Thymus (tissue), 11 donors: ENCODE results near the gene ACYP1. TPM values are rescaled to one million over a fixed set of nuclear protein-coding genes. Genes with fewer than 3 reads are reported as not detected.

Experiments
- DNase-seq, 9 donors: peaks; one replicate each; pipeline ENCODE4 v3.0.0-alpha.2; 2013; ENCODE audit warnings: low spot score in 9 of 9, low read depth in 6 of 9, missing footprints in 1 of 9
- H3K27ac ChIP-seq, 2 donors: one replicate each; pipeline ENCODE4 v1.5.1; 2013; ENCODE audit warnings: control low read depth in 1 of 2, low read depth in 1 of 2, low read length in 1 of 2, mild to moderate bottlenecking in 1 of 2, moderate library complexity in 1 of 2
- H3K27me3 ChIP-seq, 2 donors: one replicate each; pipeline ENCODE4 v1.5.1; 2013; ENCODE audit warnings: low read length in 1 of 2; ENCODE audit not compliant: control insufficient read depth in 2 of 2, insufficient read depth in 1 of 2
- H3K36me3 ChIP-seq, 2 donors: one replicate each; pipeline ENCODE4 v1.5.1; 2013; ENCODE audit warnings: low read length in 1 of 2, mild to moderate bottlenecking in 1 of 2, moderate library complexity in 1 of 2; ENCODE audit not compliant: control insufficient read depth in 2 of 2, insufficient read depth in 2 of 2
- H3K4me1 ChIP-seq, 2 donors: one replicate each; pipeline ENCODE4 v1.5.1; 2013; ENCODE audit warnings: low read length in 2 of 2; ENCODE audit not compliant: control insufficient read depth in 2 of 2, insufficient read depth in 2 of 2
- H3K4me3 ChIP-seq, 2 donors: one replicate each; pipeline ENCODE4 v1.5.1; 2013; ENCODE audit warnings: low read length in 2 of 2, control low read depth in 1 of 2, mild to moderate bottlenecking in 1 of 2
- H3K9me3 ChIP-seq, 2 donors: one replicate each; pipeline ENCODE4 v1.5.1; 2013; ENCODE audit warnings: low read length in 1 of 2, mild to moderate bottlenecking in 1 of 2; ENCODE audit not compliant: control insufficient read depth in 2 of 2, insufficient read depth in 1 of 2
- WGBS: extraction: QIAGEN DNeasy Blood & Tissue Kit; methylation state at CpG from one replicate; pipeline ENCODE4 v1.1.7; 2013; 5-methylcytosine and 5-hydroxymethylcytosine counted together
- polyA plus RNA-seq: library from polyadenylated mRNA; stranded (reverse); fragments of 200-250 nt; gene quantifications from one replicate; pipeline ENCODE4 v1.2.3, GENCODE V29; 2013
- total RNA-seq: library from RNA; stranded (reverse); fragments of 120-200 nt; gene quantifications from one replicate; pipeline ENCODE4 v1.2.4, GENCODE V29; 2013
- donor health status: healthy.

The ACYP1 gene
- total and polyA plus RNA-seq, 2 donors, result 24.8 to 49.9 TPM

- Histone ChIP-seq H3K4me3 (no peak overlapping the region), H3K36me3 (peaks cover 21 to 64% of the 10 kb centered on the region in 2 donors), H3K9me3 (no peaks in the 10 kb centered on the region), H3K27me3 (no peaks in the 10 kb centered on the region), H3K4me1 (no peaks in the 10 kb centered on the region), H3K27ac (no peak overlapping the region)
- WGBS, result 97% methylated on average over 3 of the region's 3 CpGs
- no peak for DNase-seq
Measured at GRCh38 chr14:75094896-75095295, 31.1 kb upstream of the ACYP1 start.

- H3K9me3 ChIP-seq, result no peaks in the 10 kb centered on the region
- no peak overlapping the region for H3K27ac ChIP-seq
- WGBS, result 98% methylated on average over 2 of the region's 2 CpGs
- H3K36me3 ChIP-seq, result peaks cover 22 to 59% of the 10 kb centered on the region in 2 donors
- no peak overlapping the region for H3K4me3 ChIP-seq
- H3K27me3 ChIP-seq, result no peaks in the 10 kb centered on the region
- no peaks in the 10 kb centered on the region for H3K4me1 ChIP-seq
- no peak for DNase-seq
Measured at GRCh38 chr14:75092698-75093097, 28.9 kb upstream of the ACYP1 start.

- no peak for DNase-seq
- no peak overlapping the region for H3K4me3 ChIP-seq
- peaks cover 22 to 59% of the 10 kb centered on the region in 2 donors for H3K36me3 ChIP-seq
Measured at GRCh38 chr14:75091251-75091650, 27.4 kb upstream of the ACYP1 start.

GRCh38 chr14:75090353-75090752, 26.5 kb upstream of the ACYP1 start:
- Histone ChIP-seq H3K9me3 (no peaks in the 10 kb centered on the region), H3K27ac (no peak overlapping the region), H3K27me3 (no peaks in the 10 kb centered on the region), H3K4me1 (no peaks in the 10 kb centered on the region), H3K4me3 (no peak overlapping the region), H3K36me3 (peaks cover 23 to 56% of the 10 kb centered on the region in 2 donors)
- WGBS, result 98% methylated on average over 3 of the region's 3 CpGs
- no peak for DNase-seq

More at GRCh38 chr14:75091251-75091650, 27.4 kb upstream of the ACYP1 start:
- Histone ChIP-seq H3K4me1 (no peaks in the 10 kb centered on the region), H3K27me3 (no peaks in the 10 kb centered on the region), H3K27ac (no peak overlapping the region), H3K9me3 (no peaks in the 10 kb centered on the region)
- 98% methylated on average over 8 of the region's 8 CpGs for WGBS

GRCh38 chr14:75088566-75089373, 24.9 kb upstream of the ACYP1 start:
- Histone ChIP-seq H3K4me1 (no peaks in the 10 kb centered on the region), H3K9me3 (no peaks in the 10 kb centered on the region), H3K4me3 (no peak overlapping the region), H3K27ac (no peak overlapping the region), H3K36me3 (peaks cover 39 to 56% of the 10 kb centered on the region in 2 donors), H3K27me3 (no peaks in the 10 kb centered on the region)
- 90% methylated on average over 7 of the region's 7 CpGs for whole genome bisulfite sequencing
- DNase-seq, result peak in 7 of 9 donors; percentile 49 to 76 (median 60)

- H3K27me3 ChIP-seq, result no peaks in the 10 kb centered on the region
- DNase-seq, result no peak
- no peaks in the 10 kb centered on the region for H3K4me1 ChIP-seq
- no peaks in the 10 kb centered on the region for H3K9me3 ChIP-seq
- H3K36me3 ChIP-seq, result peaks cover 42 to 62% of the 10 kb centered on the region in 2 donors
- no peak overlapping the region for H3K4me3 ChIP-seq
- 94% methylated on average over 2 of the region's 2 CpGs for WGBS
- H3K27ac ChIP-seq, result no peak overlapping the region
Measured at GRCh38 chr14:75088153-75088552, 24.3 kb upstream of the ACYP1 start.

GRCh38 chr14:75084513-75084912, 20.7 kb upstream of the ACYP1 start:
- no peak overlapping the region for H3K27ac ChIP-seq
- WGBS, result 94% methylated on average over 5 of the region's 5 CpGs
- peaks cover 40 to 64% of the 10 kb centered on the region in 2 donors for H3K36me3 ChIP-seq
- no peak overlapping the region for H3K4me3 ChIP-seq
- H3K9me3 ChIP-seq, result no peaks in the 10 kb centered on the region
- no peaks in the 10 kb centered on the region for H3K27me3 ChIP-seq
- H3K4me1 ChIP-seq, result no peaks in the 10 kb centered on the region
- no peak for DNase-seq

GRCh38 chr14:75083271-75083670, 19.4 kb upstream of the ACYP1 start:
- Histone ChIP-seq H3K27ac (no peak overlapping the region), H3K27me3 (no peaks in the 10 kb centered on the region), H3K4me1 (no peaks in the 10 kb centered on the region), H3K36me3 (peaks cover 36 to 61% of the 10 kb centered on the region in 2 donors), H3K9me3 (no peaks in the 10 kb centered on the region), H3K4me3 (no peak overlapping the region)
- WGBS, result 91% methylated on average over 1 of the region's 1 CpG
- DNase-seq, result no peak

- DNase-seq, result no peak
- H3K9me3 ChIP-seq, result no peaks in the 10 kb centered on the region
- H3K4me1 ChIP-seq, result no peaks in the 10 kb centered on the region
- no peak overlapping the region for H3K27ac ChIP-seq
- peaks cover 26 to 47% of the 10 kb centered on the region in 2 donors for H3K36me3 ChIP-seq
- H3K4me3 ChIP-seq, result no peak overlapping the region
- WGBS, result 95% methylated on average over 2 of the region's 2 CpGs
- H3K27me3 ChIP-seq, result no peaks in the 10 kb centered on the region
Measured at GRCh38 chr14:75081660-75082229, 17.9 kb upstream of the ACYP1 start.
